ENCODE data around the gene P2RX5.
"Not testable (repeated sequence)": the region's sequence is repeated elsewhere in the genome, so short reads cannot be mapped to it uniquely, and the experiment has no call there.

Gene P2RX5, protein sequence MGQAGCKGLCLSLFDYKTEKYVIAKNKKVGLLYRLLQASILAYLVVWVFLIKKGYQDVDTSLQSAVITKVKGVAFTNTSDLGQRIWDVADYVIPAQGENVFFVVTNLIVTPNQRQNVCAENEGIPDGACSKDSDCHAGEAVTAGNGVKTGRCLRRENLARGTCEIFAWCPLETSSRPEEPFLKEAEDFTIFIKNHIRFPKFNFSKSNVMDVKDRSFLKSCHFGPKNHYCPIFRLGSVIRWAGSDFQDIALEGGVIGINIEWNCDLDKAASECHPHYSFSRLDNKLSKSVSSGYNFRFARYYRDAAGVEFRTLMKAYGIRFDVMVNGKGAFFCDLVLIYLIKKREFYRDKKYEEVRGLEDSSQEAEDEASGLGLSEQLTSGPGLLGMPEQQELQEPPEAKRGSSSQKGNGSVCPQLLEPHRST

DNA sequence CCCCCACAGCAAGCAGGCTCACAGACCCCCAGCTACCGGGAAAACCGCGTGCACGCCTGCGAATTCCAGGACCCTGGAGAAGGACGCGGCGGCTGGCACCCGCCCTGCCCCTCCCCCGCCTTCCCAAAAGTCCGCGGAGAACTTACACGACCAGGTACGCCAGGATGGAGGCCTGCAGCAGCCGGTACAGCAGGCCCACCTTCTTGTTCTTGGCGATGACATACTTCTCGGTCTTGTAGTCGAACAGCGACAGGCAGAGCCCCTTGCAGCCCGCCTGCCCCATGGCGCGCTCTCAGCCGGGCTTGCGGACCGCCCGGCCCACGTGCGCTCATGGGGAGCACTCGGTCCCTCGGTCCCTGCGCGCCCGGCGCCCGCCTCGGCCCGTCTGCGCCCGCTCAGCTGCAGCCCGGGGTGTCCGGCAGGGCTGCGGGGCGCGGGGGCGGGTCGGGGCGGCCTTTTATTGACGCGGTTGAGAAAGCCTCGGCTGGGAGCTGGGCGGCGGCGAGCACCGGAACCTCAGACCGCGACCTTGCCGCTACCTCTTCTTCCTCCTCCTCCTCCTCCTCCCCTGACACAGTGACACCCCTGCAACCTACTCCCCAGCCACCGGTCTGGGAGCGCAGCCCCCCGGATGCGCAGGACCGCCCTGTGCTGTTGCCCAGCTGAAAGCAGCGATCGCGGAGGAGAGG, at the start of gene P2RX5:
P2RX5 (minus strand) TSS at position 433 of the 689 bp plus-strand sequence; CDS start at position 283, 150 bp downstream.
- no peak for DNase-seq

DNA sequence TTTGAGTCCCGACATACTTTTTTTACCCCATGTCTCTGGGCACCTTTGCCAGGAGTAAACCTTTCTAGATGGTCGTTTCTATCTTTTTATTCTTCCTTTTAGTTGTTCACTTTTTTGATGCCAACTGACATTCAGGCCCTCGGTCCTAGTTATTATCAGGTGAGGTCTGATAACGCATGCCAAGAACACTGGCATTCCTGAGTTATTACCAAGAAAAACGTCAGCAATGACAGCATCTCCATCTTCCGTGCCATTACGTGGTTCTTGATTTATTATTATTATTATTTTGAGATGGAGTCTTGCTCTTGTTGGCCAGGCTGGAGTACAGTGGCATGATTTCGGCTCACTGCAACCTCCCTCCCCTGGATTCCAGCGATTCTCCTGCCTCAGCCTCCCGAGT, 49.1 kb upstream of the P2RX5 start:
- no peak for DNase-seq

DNA sequence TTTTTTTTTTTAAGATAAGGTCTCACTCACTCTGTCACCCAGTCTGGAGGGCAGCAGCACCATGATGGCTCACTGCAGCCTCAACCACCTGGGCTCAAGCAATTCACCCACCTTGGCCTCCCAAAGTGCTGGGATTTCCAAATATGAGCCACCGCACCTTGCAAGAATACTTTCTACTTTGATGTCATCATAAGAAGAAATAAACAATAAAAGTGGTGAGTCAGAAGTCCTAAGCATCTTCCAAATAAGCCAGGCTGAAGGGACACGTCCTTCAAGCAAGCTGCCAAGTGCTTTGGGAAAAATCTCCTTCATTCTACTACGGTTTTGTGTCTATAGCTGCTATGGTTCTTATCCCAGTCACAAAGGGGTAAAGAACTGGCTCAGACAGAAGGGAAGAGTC, 48.1 kb upstream of the P2RX5 start:
- DNase-seq = no peak

DNA sequence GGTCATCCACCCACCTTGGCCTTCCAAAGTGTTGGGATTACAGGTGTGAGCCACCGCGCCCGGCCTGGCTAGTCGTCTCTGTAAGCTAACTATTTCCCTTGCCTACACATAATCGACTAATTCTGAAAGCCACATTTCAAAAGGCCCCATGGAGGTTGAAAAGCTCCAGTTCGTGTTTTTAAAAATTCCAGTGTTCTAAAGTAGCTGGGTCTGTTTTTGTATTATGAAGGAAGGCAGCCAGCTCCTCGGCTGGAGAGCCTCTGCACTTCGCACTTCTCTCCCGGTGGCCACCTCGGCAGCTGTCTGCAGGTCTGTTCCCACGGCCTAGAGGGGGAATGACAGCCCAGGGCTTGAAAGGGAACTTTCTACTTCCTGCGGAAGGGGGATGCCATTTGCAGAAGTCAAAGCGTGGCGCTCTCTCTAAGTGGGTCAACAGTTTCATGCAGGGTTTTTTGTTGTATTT, 44.7 kb upstream of the P2RX5 start:
- no peak for DNase-seq

DNA sequence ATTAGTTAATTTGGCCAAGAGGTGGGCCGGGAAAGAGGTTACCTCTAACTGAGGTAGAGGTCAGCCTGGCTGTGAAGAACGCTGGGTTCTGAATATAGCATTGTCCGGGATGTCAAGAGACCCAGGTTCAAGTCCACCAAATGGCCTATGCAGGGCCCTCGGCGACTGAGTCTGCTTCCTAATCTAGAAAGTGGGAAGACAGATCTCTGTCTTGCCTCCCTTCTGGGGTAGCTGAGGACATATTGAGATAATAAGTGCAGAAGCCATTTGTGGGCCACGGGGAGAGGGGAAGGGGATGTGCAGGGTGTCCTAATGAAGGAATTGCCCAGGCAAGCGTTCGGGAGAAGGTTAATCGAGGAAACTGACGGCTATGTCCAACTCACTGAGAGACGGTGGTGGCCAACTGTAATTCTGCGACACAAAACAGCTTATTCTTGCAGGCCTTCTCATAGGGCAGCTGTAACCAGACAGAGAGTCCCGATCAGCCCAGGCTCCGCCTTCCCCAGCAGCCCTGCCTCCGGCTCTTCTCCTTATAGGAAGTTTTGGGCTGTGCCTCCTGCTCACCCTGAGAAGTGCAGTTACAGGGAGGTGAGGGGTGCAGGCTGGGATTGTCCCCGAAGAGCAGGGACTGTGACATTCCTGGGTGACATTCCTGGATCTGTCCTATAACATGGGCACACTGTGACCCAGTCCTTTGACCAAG, 43.6 kb upstream of the P2RX5 start:
- DNase-seq = no peak

DNA sequence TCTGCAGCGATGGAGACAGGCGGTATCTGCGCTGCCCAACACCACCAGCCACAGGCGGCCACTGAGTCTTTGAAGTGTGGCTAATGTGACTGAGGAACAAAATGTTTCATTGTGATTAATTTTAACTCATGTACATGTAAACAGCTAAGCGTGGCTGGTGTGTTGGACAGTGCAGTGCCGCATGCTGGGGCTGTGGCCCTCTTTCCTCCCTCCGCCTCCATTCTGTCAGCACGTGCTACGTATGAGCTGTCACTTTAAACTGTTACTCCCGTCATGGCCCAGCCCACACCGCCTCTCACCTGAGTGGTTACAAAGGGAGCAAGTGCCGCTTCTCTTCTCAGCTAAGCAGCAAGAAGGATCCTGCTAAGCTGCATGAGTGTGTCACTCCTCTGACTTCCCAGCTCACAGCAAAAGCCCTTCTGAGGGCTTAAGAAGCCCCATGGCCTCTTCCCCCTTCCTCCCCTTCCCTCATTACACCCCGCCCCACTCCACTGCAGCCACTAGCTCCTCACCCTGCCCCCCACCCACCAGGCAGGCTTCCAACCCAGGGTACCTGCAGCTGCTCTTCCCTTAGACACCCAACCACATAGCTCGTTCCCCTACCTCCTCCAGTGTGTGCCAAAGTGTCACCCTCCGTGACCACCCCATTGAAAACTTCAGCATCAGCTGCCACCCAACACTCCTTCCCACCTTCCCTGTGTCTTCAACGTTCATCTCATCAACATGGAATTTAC, 42.8 kb upstream of the P2RX5 start:
- peak; percentile 29 for DNase-seq

DNA sequence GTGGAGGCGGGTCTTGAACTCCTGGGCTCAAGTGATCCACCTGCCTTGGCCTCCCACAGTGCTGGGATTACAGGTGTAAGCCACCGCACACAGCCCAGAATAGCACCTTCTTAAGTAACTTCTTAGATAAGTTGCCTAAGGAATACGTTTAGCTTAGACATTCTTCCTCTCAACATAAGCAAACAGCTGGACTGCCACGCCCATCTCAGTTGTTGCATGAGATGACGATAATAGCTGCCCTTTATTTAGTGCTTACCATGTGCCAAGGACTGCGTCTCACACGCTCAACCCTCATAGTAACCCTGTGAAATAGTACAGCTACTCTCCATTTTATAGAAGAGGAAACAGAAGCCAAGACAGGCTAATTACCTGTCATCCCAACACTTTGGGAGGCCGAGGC, 39.6 kb upstream of the P2RX5 start:
- no peak for DNase-seq

DNA sequence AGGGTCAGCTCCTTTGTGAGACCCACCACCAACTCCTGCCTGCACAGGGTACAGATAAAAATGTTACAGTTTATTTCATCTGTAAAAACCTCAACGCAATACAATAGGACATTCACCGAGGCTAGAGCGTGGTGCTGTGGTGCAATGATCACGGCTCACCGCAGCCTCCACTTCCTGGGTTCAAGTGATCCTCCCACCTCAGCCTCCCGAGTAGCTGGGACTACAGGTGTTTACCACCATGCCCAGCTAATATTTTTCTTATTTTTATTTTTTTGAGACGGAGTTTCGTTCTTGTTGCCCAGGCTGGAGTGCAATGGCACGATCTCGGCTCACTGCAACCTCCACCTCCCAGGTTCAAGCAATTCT, 38.9 kb upstream of the P2RX5 start:
- DNase-seq = not testable (repeated sequence)

DNA sequence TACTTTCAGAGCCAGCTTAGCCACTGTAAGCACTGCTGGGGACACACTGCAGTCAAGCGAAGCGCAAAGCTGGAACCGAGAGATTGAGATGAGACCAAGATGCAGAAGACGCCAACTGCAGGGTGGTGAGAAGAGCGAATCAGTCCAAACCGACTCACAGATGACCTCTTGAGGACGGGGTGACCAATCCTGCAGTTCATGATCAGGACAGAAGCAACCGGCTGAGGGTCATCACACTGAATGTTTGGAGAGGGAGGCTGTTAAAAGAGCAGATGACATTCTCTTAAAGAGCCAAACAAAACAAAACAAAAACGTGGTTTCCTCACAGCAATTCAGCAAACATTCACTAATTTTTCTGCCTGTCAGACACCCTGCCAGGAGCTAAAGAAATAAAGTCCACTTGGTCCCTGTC, 36.3 kb upstream of the P2RX5 start:
- no peak for DNase-seq

DNA sequence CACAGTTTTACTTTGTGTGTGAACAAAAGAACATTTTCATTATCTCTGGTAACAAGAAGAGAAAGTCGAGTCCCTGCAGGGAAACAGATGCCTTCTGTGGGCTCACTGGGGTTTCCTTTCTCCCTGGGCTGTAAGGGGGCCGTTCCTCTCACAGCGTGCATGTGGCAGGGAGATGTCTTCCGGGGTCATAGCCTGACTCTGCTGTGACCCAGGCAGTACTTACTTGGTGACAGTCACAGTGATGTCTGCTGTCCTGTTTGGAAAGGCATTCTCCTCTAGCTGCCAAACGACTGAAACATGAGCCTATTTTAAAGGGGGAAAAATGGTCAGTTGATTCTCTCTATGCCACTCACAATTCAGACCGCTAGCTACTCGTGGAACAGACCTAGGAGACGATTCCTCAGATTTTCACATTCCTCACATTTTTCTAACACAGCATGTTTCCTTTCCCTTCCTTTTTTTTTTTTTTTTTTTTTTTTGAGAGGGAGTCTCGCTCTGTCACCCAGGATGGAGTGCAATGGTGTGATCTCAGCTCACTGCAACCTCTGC, 35.0 kb upstream of the P2RX5 start:
- DNase-seq = no peak

DNA sequence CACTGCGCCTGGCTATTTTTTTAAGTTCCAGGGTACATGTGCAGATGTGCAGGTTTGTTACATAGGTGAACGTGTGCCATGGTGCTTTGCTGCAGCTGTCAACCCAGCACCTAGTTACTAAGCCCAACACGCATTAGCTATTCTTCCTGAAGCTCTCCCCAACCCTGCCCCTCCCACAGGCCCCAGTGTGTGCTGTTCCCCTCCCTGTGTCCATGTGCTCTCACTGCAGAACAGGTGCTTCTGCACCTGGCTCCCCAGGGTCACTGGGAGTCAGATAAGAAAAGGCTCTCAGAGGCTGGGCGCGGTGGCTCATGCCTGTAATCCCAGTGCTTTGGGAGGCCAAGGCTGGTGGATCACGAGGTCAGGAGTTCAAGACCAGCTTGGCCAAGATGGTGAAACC, 33.9 kb upstream of the P2RX5 start:
- DNase-seq = no peak

DNA sequence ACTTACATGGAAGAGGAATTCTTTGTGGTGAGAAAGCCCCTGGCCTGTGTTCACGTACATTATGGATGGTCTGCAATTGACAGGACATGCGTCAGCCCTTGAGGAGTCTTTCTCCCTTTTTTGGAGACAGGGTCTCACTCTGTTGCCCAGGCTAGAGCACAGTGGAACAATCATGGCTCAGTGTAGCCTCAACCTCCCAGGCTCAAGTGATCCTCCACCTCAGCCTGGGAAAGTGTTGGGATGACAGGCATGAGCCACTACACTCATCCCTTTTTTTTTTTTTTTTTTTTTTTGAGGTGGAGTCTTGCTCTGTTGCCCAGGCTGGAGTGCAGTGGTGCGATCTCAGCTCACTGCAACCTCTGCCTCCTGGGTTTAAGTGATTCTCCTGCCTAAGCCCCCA, 32.1 kb upstream of the P2RX5 start:
- DNase-seq = not testable (repeated sequence)

DNA sequence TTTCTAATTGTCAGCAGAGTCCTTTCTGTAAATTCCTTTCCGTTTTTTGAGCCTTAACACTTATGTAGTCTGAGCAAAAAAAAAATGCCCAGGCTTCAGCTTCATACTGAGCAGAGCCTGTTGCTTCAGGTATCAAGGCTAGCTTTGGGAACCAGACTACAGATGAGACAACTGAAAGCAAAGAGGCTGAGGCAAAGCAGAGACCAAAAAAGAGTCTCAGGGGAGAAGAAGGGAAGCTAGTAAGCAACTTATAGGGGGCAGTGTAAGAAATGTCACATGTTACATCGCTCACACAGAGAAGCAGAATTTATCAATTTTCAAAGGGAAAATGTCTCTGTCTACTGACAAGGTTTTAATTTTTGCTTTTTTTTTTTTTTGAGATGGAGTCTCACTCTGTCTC, 31.1 kb upstream of the P2RX5 start:
- DNase-seq = no peak

DNA sequence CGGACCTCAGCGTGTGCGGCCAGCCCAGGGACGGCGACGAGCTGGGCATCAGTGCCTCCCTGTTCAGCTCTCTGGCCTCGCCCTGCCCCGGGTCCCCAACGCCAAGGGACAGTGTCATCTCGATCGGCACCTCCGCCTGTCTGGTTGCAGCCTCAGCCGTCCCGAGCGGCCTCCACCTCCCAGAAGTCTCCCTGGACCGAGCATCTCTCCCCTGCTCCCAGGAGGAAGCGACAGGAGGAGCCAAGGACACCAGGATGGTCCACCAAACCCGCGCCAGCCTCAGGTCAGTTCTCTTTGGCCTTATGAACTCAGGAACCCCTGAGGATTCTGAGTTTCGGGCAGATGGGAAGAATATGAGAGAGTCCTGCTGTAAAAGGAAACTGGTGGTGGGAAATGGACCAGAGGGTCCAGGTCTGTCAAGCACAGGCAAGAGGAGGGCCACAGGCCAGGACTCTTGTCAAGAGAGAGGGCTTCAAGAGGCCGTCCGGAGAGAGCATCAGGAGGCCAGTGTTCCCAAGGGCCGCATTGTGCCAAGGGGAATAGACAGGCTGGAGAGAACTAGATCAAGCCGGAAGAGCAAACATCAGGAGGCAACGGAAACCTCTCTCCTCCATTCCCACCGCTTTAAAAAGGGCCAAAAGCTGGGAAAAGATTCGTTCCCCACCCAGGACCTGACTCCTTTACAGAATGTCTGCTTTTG, 28.6 kb upstream of the P2RX5 start:
- DNase-seq = no peak

DNA sequence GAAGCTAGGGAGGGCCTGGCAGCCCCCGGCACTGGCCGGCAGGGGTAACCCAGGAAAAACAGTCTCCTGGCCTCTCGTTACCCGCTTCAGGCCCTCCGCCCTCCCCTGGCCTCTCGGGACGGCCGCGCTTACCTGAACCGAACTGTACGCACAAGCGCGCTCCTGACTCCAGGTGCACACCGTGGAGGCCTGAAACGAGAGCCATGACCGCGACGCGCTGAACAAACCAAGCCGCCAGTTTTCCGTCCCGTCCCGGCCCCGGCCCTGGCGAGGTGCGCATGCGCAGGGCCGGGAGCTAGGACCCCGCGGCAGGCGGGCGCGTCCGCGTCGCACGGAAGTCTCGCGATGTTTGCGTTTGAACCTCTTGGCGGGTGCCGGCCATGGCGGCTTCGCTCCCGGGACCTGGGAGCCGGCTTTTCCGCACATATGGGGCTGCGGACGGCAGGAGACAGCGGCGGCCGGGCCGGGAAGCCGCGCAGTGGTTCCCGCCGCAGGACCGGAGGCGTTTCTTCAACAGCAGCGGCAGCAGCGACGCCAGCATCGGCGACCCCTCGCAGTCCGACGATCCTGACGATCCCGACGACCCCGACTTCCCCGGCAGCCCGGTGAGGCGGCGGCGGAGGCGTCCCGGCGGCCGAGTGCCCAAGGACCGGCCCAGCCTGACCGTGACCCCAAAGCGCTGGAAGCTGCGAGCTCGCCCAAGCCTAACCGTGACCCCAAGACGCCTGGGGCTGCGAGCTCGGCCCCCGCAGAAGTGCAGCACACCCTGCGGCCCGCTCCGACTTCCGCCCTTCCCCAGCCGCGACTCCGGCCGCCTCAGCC, 27.8 kb upstream of the P2RX5 start, which contains the start of gene HASPIN:
HASPIN (plus strand) TSS at position 348 of the 822 bp plus-strand sequence; CDS start at position 381, 33 bp downstream.
- DNase-seq = peak; percentile 88

DNA sequence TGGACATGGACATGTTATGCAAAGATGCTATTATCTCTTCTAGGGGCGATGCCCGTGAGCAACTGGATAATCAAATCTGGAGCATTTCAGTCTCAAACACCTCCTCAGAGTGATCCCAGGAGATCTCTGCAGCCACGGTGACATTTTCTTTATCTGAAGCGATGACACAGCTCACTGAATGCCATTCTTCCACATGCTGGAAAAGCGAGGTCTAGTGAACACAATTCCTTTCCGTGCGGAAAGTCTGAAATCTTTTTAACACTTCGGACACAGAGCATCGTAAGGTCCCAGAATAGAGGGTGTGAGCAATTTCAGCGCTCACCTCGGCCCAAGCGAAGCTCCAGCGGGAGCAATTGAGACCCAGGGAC, 27.2 kb upstream of the P2RX5 start:
- DNase-seq = no peak

DNA sequence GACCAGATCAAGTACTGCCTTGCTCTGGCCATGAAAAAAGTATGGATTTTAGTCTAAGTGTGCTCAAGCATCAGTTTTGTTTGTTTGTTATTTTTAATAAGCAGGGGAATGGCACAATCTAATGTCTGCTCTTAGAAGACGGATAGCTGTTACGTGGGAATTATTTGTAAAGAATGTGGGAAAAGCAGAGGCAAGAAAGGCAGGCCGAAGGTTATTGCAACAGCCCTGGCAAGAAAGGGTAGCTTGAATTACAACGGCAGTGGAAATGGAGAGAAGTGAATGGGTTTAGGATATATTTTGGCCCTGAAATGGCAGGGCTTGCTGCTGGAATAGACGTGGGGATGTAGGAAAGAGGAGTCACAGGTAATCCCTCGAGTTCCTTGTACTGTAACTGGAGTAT, 26.8 kb upstream of the P2RX5 start:
- DNase-seq = no peak

DNA sequence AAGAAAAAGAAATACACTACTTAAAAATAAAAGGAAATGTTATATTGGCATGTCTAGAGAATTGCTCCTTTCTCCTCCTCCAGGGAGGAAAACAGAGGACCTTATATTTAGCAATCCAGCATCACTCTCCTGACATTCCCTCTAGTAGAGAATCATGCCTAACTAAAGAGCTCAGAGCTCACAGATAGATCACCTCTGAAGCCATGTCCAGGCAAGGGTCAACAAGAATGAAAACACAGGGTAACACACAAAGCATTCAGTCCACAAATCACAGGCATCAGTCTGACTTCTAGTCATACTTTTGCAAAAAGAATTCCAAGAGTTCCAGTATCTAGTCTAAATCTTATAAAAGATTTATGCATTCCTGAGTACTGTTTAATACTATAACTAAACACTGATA, 23.3 kb upstream of the P2RX5 start:
- no peak for DNase-seq

DNA sequence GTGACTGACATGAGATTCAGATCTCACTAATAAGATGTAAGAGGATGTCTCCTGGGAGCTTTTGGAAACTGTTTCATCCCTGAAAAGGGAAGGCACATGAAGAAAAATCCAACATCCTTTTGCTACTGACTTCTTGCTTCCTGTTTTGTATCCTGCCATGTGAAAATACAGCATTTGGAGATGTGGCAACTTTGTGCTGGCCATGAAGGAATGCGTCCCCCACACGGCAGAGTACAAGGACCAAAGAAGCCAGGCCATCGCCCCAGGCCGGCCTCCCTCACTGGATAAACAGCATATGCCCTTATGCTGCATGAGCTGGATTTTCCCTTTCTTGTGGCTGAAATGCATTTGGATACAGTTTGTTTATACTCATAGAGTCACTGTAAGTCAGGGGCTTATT, 22.2 kb upstream of the P2RX5 start:
- DNase-seq = no peak

DNA sequence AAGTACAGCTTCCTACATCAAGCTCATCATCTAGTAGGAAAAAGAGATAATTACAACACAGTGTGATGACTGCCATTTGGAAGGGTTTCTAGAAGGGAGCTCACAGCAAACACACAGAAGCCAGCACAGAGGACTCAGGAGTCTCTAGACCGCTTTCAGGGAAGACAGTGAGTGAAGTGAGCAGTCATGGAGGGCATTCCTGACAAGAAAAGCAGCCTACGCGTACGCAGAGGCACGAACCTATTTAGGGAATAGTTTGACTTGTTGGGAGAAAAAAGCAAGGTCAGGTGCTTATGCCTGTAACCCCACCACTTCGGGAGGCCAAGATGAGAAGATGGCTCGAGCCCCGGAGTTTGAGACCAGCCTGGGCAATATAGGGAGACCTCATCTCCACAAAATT, 19.3 kb upstream of the P2RX5 start:
- no peak for DNase-seq

DNA sequence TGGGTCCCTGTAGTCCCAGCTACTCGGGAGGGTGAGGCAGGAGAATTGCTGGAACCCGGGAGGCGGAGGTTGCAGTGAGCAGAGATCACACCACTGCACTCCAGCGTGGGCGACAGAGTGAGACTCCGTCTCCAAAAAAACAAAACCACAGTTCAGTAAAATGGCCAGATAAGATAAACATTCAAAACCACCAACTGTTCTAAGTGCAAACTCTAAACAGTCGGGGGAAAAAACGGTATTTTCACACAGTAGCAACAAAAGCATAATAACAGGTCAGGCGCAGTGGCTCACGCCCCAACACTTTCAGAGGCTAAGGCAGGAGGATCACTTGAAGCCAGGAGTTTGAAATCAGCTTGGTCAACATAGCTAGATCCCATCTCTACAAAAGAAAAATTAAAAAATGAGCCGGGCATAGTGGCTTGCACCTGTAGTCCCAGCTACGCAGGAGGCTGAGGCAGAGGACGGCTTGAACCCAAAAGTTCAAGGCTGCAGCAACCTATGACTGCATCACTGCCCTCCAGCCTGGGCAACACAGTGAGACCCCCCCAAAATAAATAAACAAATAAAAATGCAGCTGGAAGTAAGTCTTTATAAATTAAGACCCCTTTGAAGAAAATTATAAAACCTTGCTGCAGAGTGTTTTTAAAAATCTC, 17.0 kb upstream of the P2RX5 start:
- DNase-seq = no peak
